PC-9 (cell line): ENCODE data around the gene RRBP1.

Experiments
- EZH2 ChIP-seq: fragments of 200-600 bp; sonication (generic); IDR thresholded peaks from 2 replicates; pipeline ENCODE4 v1.8.0; 2017; ENCODE audit warnings: antibody characterized with exemption, low read depth
- TF ChIP-seq, protein P1 (sequence below): fragments of 200-600 bp; sonication (generic); conservative IDR thresholded peaks from 2 replicates; pipeline ENCODE4 v1.6.1; 2017; ENCODE audit warnings: mixed run types, antibody characterized with exemption, mild to moderate bottlenecking, moderate library complexity

- TF ChIP-seq, protein P1, sequence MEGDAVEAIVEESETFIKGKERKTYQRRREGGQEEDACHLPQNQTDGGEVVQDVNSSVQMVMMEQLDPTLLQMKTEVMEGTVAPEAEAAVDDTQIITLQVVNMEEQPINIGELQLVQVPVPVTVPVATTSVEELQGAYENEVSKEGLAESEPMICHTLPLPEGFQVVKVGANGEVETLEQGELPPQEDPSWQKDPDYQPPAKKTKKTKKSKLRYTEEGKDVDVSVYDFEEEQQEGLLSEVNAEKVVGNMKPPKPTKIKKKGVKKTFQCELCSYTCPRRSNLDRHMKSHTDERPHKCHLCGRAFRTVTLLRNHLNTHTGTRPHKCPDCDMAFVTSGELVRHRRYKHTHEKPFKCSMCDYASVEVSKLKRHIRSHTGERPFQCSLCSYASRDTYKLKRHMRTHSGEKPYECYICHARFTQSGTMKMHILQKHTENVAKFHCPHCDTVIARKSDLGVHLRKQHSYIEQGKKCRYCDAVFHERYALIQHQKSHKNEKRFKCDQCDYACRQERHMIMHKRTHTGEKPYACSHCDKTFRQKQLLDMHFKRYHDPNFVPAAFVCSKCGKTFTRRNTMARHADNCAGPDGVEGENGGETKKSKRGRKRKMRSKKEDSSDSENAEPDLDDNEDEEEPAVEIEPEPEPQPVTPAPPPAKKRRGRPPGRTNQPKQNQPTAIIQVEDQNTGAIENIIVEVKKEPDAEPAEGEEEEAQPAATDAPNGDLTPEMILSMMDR, result no peak
- TF ChIP-seq EZH2, result no peak
Measured at GRCh38 chr20:17598013-17598550, 84.0 kb downstream of the RRBP1 start.
